IPS-20b (cell line): ENCODE results near the gene C2orf68.
"Not testable (repeated sequence)": the region's sequence is repeated elsewhere in the genome, so short reads cannot be mapped to it uniquely, and the experiment has no call there.

Experiments
- H3K27ac ChIP-seq: one replicate; pipeline ENCODE4 v1.5.1; 2013; ENCODE audit warnings: low read length
- H3K27me3 ChIP-seq: 2 replicates; pipeline ENCODE4 v1.6.1; 2013; ENCODE audit warnings: mild to moderate bottlenecking, low read length, inconsistent platforms; ENCODE audit not compliant: insufficient read depth
- H3K36me3 ChIP-seq: 2 replicates; pipeline ENCODE4 v1.6.1; 2013; ENCODE audit warnings: low read depth, mild to moderate bottlenecking, inconsistent platforms, low read length, moderate library complexity; ENCODE audit not compliant: insufficient read depth
- H3K4me1 ChIP-seq: 2 replicates; pipeline ENCODE4 v1.6.1; 2013; ENCODE audit warnings: mild to moderate bottlenecking, control low read depth, inconsistent platforms, low read length, moderate library complexity; ENCODE audit not compliant: insufficient read depth
- H3K4me3 ChIP-seq: 2 replicates; pipeline ENCODE4 v1.5.1; 2013; ENCODE audit warnings: mild to moderate bottlenecking, low read length, inconsistent platforms
- H3K9ac ChIP-seq: 2 replicates; pipeline ENCODE4 v1.6.1; 2013; ENCODE audit warnings: low read depth, mild to moderate bottlenecking, inconsistent platforms, low read length, moderate library complexity
- H3K9me3 ChIP-seq: 2 replicates; pipeline ENCODE4 v1.6.1; 2013; ENCODE audit warnings: mild to moderate bottlenecking, low read depth, low read length, inconsistent platforms; ENCODE audit not compliant: insufficient read depth

C2orf68 gene

GRCh38 chr2:85623991-85624390 is 12.1 kb upstream of the C2orf68 start:
- Histone ChIP-seq H3K4me3 (no peak overlapping the region), H3K27ac (no peak overlapping the region), H3K27me3 (no peaks in the 10 kb centered on the region), H3K4me1 (no peaks in the 10 kb centered on the region; the same call in 1 of the 2 replicates), H3K9ac (no peak overlapping the region), H3K36me3 (peaks cover 96% of the 10 kb centered on the region), H3K9me3 (no peaks in the 10 kb centered on the region)

DNA sequence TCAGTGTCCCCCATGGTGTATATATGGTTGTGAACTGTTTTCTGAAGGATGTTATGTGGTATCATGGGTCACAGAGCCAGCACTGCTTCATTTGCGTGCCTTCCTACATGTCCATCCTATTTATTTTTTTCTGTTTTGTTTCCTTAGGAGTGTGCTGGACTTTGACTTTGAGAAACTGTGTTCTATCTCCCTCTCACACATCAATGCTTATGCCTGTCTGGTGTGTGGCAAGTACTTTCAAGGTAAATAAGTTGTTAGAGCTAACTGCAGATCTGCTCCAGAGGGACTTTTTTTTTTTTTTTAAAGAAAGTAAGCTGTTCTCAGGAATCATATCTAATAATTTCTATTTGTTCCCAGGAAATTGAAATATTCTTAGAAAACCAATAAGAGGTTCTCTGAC is 9.5 kb upstream of the C2orf68 start:
- Histone ChIP-seq H3K4me1 (peaks cover 4% of the 10 kb centered on the region; the same call in 1 of the 2 replicates), H3K9ac (no peak overlapping the region), H3K36me3 (peaks cover 82% of the 10 kb centered on the region), H3K27me3 (no peaks in the 10 kb centered on the region), H3K9me3 (no peaks in the 10 kb centered on the region), H3K27ac (no peak overlapping the region), H3K4me3 (no peak overlapping the region)

- no peaks in the 10 kb centered on the region for H3K9me3 ChIP-seq
- no peak overlapping the region for H3K4me3 ChIP-seq
- H3K27me3 ChIP-seq: no peaks in the 10 kb centered on the region
- no peak overlapping the region for H3K27ac ChIP-seq
- H3K9ac ChIP-seq: no peak overlapping the region
- peaks cover 65% of the 10 kb centered on the region for H3K36me3 ChIP-seq
- peaks cover 4% of the 10 kb centered on the region; the same call in 1 of the 2 replicates for H3K4me1 ChIP-seq
Observed at GRCh38 chr2:85619617-85620016, 7.8 kb upstream of the C2orf68 start.

DNA sequence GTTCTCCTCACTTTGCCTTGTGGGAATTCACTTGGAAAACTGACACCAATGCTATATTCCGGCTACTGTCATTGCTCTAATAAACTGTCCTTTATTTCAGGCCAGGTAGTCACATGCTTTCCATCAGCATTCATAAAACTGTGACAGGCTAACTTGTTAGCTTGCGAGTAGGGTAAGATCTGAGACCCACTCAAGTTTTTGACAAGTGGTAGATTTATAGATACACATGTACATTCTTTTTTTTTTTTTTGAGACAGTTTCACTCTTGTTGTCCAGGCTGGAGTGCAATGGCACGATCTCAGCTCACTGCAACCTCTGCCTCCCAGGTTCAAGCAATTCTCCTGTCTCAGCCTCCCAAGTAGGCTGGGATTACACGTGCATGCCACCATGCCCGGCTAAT is 5.9 kb upstream of the C2orf68 start:
- H3K9ac ChIP-seq, H3K4me1 ChIP-seq, H3K9me3 ChIP-seq, H3K27me3 ChIP-seq, H3K27ac ChIP-seq: not testable (repeated sequence)
- peak overlapping the region; percentile 86 for H3K4me3 ChIP-seq
- peaks cover 47% of the 10 kb centered on the region for H3K36me3 ChIP-seq

GRCh38 chr2:85615413-85615728 is 3.5 kb upstream of the C2orf68 start:
- Histone ChIP-seq H3K4me1 (peaks cover 4% of the 10 kb centered on the region; the same call in 1 of the 2 replicates), H3K4me3 (no peak overlapping the region; the same call in 1 of the 2 replicates), H3K27me3 (no peaks in the 10 kb centered on the region), H3K9me3 (no peaks in the 10 kb centered on the region), H3K27ac (no peak overlapping the region), H3K9ac (peak overlapping the region; percentile 90; the same call in 1 of the 2 replicates), H3K36me3 (peaks cover 28% of the 10 kb centered on the region)

DNA sequence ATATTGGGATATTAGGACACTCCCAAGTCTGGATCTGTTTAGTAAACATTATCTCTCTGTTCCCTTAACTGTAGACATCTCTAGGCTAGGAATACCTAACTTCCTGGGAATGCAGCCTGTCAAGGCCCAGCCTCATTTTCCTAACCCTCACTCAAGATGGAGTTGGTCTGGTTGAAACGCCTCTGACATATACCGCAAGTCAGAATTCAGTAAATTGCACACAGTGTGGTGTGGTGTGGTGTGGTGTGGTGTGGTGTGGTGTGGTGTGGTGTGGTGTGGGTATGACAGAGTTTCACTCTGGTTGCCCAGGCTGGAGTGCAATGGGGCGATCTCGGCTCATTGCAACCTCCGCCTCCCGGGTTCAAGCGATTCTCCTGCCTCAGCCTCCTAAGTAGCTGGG is 2.9 kb upstream of the C2orf68 start:
- peaks cover 26% of the 10 kb centered on the region for H3K36me3 ChIP-seq
- not testable (repeated sequence) for H3K9me3 ChIP-seq, H3K27ac ChIP-seq, H3K4me1 ChIP-seq, H3K9ac ChIP-seq, H3K4me3 ChIP-seq, H3K27me3 ChIP-seq

GRCh38 chr2:85613717-85614515 is 2.0 kb upstream of the C2orf68 start:
- peaks cover 4% of the 10 kb centered on the region; the same call in 1 of the 2 replicates for H3K4me1 ChIP-seq
- H3K9me3 ChIP-seq: no peaks in the 10 kb centered on the region
- no peaks in the 10 kb centered on the region for H3K27me3 ChIP-seq
- H3K36me3 ChIP-seq: peaks cover 23% of the 10 kb centered on the region
- no peak overlapping the region for H3K4me3 ChIP-seq
- H3K9ac ChIP-seq: no peak overlapping the region
- H3K27ac ChIP-seq: no peak overlapping the region

DNA sequence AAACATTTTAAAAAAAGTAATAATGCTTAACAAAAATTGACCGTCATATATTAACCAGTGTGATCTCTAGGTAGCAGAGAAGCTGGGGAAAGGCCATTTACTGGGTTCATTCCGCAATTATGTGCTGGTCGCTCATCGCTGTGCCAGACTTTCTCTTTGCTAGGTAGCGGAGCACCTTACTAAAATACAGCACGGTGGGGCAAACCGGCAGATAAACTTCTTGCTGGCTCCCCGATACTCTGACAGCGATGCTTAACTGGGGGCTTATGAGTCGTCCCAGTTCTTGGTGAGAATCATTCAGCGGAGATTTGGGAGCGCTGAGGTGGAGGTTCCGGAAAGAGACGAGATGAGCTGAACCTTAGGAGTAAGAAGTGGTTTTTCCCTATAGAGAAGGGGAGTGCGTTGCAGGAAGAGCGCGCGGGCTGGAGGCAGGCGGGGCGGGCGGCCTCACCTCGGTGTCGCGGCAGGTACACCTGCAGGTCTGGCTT is 605 bp downstream of the C2orf68 start:
- Histone ChIP-seq H3K36me3 (peaks cover 25% of the 10 kb centered on the region), H3K9ac (peak overlapping the region; percentile 79), H3K27ac (no peak overlapping the region), H3K27me3 (no peaks in the 10 kb centered on the region), H3K9me3 (no peaks in the 10 kb centered on the region), H3K4me3 (peak overlapping the region; percentile 88), H3K4me1 (no peaks in the 10 kb centered on the region)

DNA sequence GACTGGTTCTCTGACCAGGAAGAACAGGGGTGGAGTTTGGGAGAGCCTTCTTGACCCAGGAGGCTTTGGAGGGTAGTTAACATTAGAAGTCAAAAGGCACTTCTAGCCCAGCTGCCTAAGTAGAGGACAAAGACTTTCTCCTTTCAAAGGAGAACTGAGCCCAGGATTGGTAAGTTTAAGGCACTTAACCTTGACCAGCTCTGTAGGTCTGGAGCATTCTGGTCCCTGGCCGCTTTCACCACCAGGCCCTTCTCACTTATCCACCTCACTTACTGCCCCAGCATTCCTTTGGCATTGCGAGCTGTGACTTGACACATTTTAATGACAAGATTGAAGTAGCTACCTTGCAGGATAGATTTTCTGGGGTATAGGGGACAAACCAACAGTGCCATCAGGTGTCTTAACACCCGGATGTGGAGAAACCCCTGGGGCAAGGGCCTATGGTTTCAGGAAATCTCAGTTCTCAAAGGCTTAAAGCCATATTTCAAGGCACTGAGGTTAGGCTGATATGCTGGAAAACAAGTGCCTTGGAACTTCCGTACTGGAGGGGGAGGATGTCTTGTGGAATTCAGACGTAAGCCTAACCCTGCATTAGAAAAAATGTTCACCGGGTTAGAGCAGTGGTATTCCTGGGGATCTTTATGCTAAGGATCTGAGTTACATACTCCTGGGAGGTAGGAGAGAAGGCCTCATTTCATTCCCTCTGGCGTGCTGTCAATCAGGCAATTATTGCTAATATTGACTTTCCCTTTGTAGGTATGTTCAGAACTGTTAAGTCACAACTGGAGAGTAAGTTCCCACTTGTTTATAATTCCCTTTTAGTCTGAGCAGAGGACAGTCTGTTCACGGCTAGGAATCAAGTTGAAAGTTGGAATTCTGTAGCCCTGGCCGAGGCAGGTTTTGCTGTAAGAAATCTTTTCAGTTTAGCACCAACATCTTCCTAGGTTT is 4.3 kb downstream of the C2orf68 start:
- H3K4me3 ChIP-seq: no peak overlapping the region
- H3K4me1 ChIP-seq: no peaks in the 10 kb centered on the region
- peaks cover 25% of the 10 kb centered on the region for H3K36me3 ChIP-seq
- H3K27me3 ChIP-seq: no peaks in the 10 kb centered on the region
- H3K27ac ChIP-seq: no peak overlapping the region
- H3K9me3 ChIP-seq: no peaks in the 10 kb centered on the region
- no peak overlapping the region for H3K9ac ChIP-seq

GRCh38 chr2:85606116-85606455 is 5.8 kb downstream of the C2orf68 start:
- H3K36me3 ChIP-seq: peaks cover 25% of the 10 kb centered on the region
- H3K4me1 ChIP-seq: no peaks in the 10 kb centered on the region
- H3K27me3 ChIP-seq: no peaks in the 10 kb centered on the region
- H3K9me3 ChIP-seq: no peaks in the 10 kb centered on the region
- H3K4me3 ChIP-seq: no peak overlapping the region
- no peak overlapping the region for H3K9ac ChIP-seq
- H3K27ac ChIP-seq: no peak overlapping the region

- peaks cover 25% of the 10 kb centered on the region for H3K36me3 ChIP-seq
- H3K9me3 ChIP-seq: no peaks in the 10 kb centered on the region
- no peaks in the 10 kb centered on the region for H3K27me3 ChIP-seq
- H3K4me3 ChIP-seq: no peak overlapping the region
- H3K27ac ChIP-seq: no peak overlapping the region
- no peaks in the 10 kb centered on the region for H3K4me1 ChIP-seq
- H3K9ac ChIP-seq: no peak overlapping the region
Observed at GRCh38 chr2:85605406-85606115, 6.3 kb downstream of the C2orf68 start.
